Activated naive CD4-positive, alpha-beta T cell (primary cell): Measurements from ENCODE around the gene KCNAB3.

Source experiments
- DNase-seq, 4 experiments: peaks; one replicate each; lab custom pipeline; 2025; lab: John Stamatoyannopoulos, UW

Gene KCNAB3

DNA sequence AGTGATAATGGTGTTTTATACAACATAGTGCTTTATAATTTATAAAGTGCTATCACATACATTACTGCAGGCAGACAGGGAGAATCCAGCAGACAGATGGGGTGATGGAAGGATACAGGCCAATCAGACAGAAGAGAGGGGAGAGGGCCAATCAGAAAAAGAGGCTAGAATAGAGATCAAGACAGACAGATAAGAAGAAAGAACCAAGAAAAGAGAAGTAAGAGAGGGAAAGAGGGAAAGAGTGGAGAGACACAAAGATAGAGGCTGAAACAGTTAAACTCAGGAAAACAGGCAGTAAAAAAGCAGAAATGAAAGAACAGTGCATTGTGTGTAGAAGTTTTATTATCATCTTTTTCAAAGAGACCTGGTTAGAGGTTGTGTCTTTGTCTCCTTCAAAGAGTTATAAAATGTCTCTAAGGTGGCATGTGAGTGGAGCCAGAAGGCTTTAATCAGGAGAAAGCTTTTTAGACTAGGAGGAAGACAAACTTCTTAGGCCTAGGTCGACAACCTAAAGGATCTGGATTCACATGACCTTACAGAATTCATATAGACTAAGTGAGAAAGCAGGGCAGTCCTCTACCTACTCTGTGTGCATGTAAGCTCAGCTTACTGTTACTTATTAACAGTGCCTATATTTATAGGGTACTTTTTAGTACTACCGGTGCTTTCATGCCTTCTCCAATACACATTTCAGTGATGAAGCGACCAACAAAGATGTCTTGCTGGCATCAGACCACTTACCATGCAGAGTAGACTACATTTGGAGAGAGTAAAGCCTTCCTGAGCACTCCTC, 49.4 kb downstream of the KCNAB3 start:
- DNase-seq: no peak

GRCh38 chr17:7878234-7878633, 51.4 kb downstream of the KCNAB3 start:
- DNase-seq: no peak

DNA sequence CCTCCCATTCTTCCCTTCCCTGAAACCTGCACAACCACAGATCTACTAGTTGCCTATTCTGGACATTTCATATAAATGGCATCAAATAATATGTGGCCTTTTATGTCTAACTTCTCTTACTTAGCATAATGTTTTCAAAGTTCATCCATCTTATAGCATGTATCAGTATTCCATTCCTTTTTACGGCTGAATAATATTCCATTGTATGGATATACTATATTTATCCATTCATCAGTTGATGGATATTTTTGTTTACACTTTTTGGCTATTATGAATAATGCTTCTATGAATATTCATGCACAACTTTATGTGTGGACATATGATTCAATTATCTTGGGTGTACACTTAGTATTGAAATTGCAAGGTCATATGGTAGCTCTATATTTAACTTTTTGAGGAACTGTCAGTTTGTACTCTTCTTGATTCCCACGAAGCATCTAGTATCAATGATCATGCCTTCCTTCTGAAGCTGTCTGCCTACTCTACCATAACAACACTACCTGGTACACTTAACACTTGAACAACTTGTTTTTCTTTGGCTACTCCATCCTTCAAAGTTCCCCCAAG, 53.8 kb downstream of the KCNAB3 start:
- no peak for DNase-seq

DNA sequence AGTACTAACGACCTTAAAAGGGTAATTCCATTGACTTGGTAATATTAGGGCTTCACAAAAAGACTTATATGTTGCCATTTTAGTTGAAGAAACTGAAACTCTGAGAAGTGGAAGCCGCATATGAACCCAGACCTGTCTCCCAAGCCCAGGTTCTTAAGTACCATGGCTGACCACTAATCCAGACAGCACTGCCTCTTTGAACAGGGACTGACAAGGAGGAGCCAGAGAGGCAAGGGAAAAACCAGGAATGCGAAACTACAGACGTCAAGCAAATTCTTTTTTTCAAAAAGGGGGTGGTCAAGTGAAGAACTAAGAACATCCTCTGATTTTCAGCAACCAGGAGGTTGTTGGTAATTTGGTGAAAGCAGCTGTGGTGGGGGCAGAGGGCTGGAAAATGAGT, 56.6 kb downstream of the KCNAB3 start:
- no peak for DNase-seq
